HepG2 (cell line): Measurements from ENCODE around the gene CXXC5. TPM values are rescaled to one million over a fixed set of nuclear protein-coding genes. Genes with fewer than 3 reads are reported as not detected.
A peak's percentile ranks its signal among the peaks of the same experiment; 100 is the strongest.

Experiments
- BORCS8-MEF2B ChIP-seq: sonication (generic); formaldehyde crosslinking; IDR thresholded peaks from 2 replicates; pipeline ENCODE4 v1.8.0; 2022; ENCODE audit warnings: mild to moderate bottlenecking, missing genetic modification reagents
- DR1 ChIP-seq: sonication (generic); formaldehyde crosslinking; IDR thresholded peaks from 2 replicates; pipeline ENCODE4 v1.8.0; 2021; ENCODE audit warnings: mild to moderate bottlenecking, missing genetic modification reagents, inconsistent platforms
- ERF ChIP-seq: IDR thresholded peaks from 2 replicates; pipeline ENCODE4 v1.6.1; 2018; ENCODE audit warnings: missing biosample characterization, missing genetic modification reagents
- GATA4 ChIP-seq: sonication (generic); IDR thresholded peaks from 2 replicates; pipeline ENCODE4 v1.6.1; 2016; ENCODE audit warnings: antibody characterized with exemption, low read depth, borderline replicate concordance
- HIC2 ChIP-seq: sonication (generic); formaldehyde crosslinking; IDR thresholded peaks from 2 replicates; pipeline ENCODE4 v1.9.0; 2022; ENCODE audit warnings: low read depth, missing genetic modification reagents
- HNF1B ChIP-seq: sonication (generic); formaldehyde crosslinking; IDR thresholded peaks from 2 replicates; pipeline ENCODE4 v1.5.1; 2020; ENCODE audit warnings: mild to moderate bottlenecking, moderate library complexity, missing genetic modification reagents
- IKZF1 ChIP-seq: fragments of 450-650 bp; IDR thresholded peaks from 2 replicates; pipeline ENCODE4 v1.7.1; 2016
- MEIS1 ChIP-seq: sonication (generic); formaldehyde crosslinking; IDR thresholded peaks from 2 replicates; pipeline ENCODE4 v1.9.0; 2021; ENCODE audit warnings: mild to moderate bottlenecking, missing genetic modification reagents, moderate library complexity, borderline replicate concordance
- MEIS2 ChIP-seq: sonication (generic); formaldehyde crosslinking; IDR thresholded peaks from 2 replicates; pipeline ENCODE4 v1.9.0; 2021; ENCODE audit warnings: mild to moderate bottlenecking, missing genetic modification reagents
- NCOA5 ChIP-seq: sonication (generic); formaldehyde crosslinking; IDR thresholded peaks from 2 replicates; pipeline ENCODE4 v1.4.0; 2020; ENCODE audit warnings: missing genetic modification reagents
- NFIC ChIP-seq: IDR thresholded peaks from 2 replicates; pipeline ENCODE4 v1.6.1; 2012; ENCODE audit warnings: mild to moderate bottlenecking, low read length, inconsistent platforms
- RELA ChIP-seq: sonication (generic); formaldehyde crosslinking; IDR thresholded peaks from 2 replicates; pipeline ENCODE4 v1.4.0; 2020; ENCODE audit warnings: missing genetic modification reagents
- SOX6 ChIP-seq, 2 experiments: fragments of 450-650 bp in 1 of 2; sonication (generic) in 1 of 2; formaldehyde crosslinking in 1 of 2; IDR thresholded peaks; 2 replicates each; pipeline versions ENCODE4 v1.4.0 to v1.6.1; 2017 to 2020; ENCODE audit warnings: antibody characterized with exemption in 1 of 2, mild to moderate bottlenecking in 1 of 2, missing genetic modification reagents in 1 of 2
- TAF15 ChIP-seq: fragments of 200-400 bp; formaldehyde crosslinking; IDR thresholded peaks from one replicate; pipeline ENCODE4 v1.6.1; 2018; ENCODE audit warnings: mild to moderate bottlenecking, low read depth, low read length; ENCODE audit not compliant: poor library complexity, severe bottlenecking
- TIGD3 ChIP-seq: sonication (generic); formaldehyde crosslinking; IDR thresholded peaks from 2 replicates; pipeline ENCODE4 v1.5.1; 2020; ENCODE audit warnings: mild to moderate bottlenecking, missing genetic modification reagents, borderline replicate concordance
- TRAFD1 ChIP-seq: sonication (generic); formaldehyde crosslinking; IDR thresholded peaks from 2 replicates; pipeline ENCODE4 v1.5.1; 2020; ENCODE audit warnings: missing genetic modification reagents, mild to moderate bottlenecking, borderline replicate concordance
- XRCC5 ChIP-seq: fragments of 200-400 bp; formaldehyde crosslinking; optimal IDR thresholded peaks from 2 replicates; pipeline ENCODE3; 2017; ENCODE audit warnings: mild to moderate bottlenecking, low read length
- ZMYM2 ChIP-seq: sonication (generic); formaldehyde crosslinking; IDR thresholded peaks from 2 replicates; pipeline ENCODE4 v1.8.0; 2022; ENCODE audit warnings: mild to moderate bottlenecking, missing genetic modification reagents
- ZNF333 ChIP-seq: sonication (generic); formaldehyde crosslinking; IDR thresholded peaks from 2 replicates; pipeline ENCODE4 v1.4.0; 2020; ENCODE audit warnings: mild to moderate bottlenecking, missing genetic modification reagents, borderline replicate concordance
- ZNF569 ChIP-seq: sonication (generic); formaldehyde crosslinking; IDR thresholded peaks from 2 replicates; pipeline ENCODE4 v1.5.0; 2020; ENCODE audit warnings: mild to moderate bottlenecking, missing genetic modification reagents, moderate library complexity, borderline replicate concordance
- ZNF644 ChIP-seq: IDR thresholded peaks from 2 replicates; pipeline ENCODE4 v1.6.1; 2016; ENCODE audit warnings: low read depth
- ZNF746 ChIP-seq: sonication (generic); formaldehyde crosslinking; IDR thresholded peaks from 2 replicates; pipeline ENCODE4 v1.8.0; 2022; ENCODE audit warnings: mild to moderate bottlenecking, missing genetic modification reagents
- polyA plus RNA-seq, 8 experiments: library from polyadenylated mRNA; depleted of rRNA in 3 of 8; stranded (reverse) in 7 of 8; unstranded in 1 of 8; fragments of >200 nt; fragmentation: Illumina TruSeq in 4 of 8; extraction: Trizol in 4 of 8; gene quantifications; 2 replicates each; pipeline versions ENCODE4 v1.2.1 to v1.2.3, GENCODE V29; 2011 to 2016; ENCODE audit warnings: low read depth in 4 of 8, missing spikeins in 1 of 8, mixed read lengths in 1 of 8; ENCODE audit not compliant: insufficient read depth in 1 of 8
- total RNA-seq, 5 experiments: library from RNA; depleted of rRNA; stranded (reverse); fragments of >200 nt; fragmentation: Illumina TruSeq; extraction: Trizol; gene quantifications; 2 replicates each; pipeline ENCODE4 v1.2.3, GENCODE V29; 2016; ENCODE audit warnings: low read depth in 1 of 5

The CXXC5 gene
- total and polyA plus RNA-seq, 2 of the 13 experiments (the other 11 are each of a cell fraction or from before 2014, with no cell fraction given): 32.3 to 33.0 TPM

GRCh38 chr5:139708877-139709581 is 60.9 kb downstream of the CXXC5 start (continued):
- 0 out of 2 replicates have a peak, but pooled peaks have one; percentile 65 for TF ChIP-seq ZMYM2 (CRISPR knock-in tag)
- TF ChIP-seq MEIS1 (CRISPR knock-in tag): 0 out of 2 replicates have a peak, but pooled peaks have one; percentile 29
- no peak for TF ChIP-seq TAF15
- no peak for TF ChIP-seq BORCS8-MEF2B (CRISPR knock-in tag)
- no peak for TF ChIP-seq ZNF333
- TF ChIP-seq HNF1B (CRISPR knock-in tag): no peak
- TF ChIP-seq XRCC5: peak; percentile 59
- no peak for TF ChIP-seq IKZF1
- TF ChIP-seq TIGD3 (CRISPR knock-in tag): no peak
- no peak for TF ChIP-seq RELA (CRISPR knock-in tag)
- TF ChIP-seq MEIS2 (CRISPR knock-in tag): 0 out of 2 replicates have a peak, but pooled peaks have one; percentile 41
- no peak for TF ChIP-seq NFIC
- TF ChIP-seq SOX6 (IDR thresholded peaks at IDR 0.05): no peak
- TF ChIP-seq SOX6 (CRISPR knock-in tag; IDR thresholded peaks at IDR 0.05): peak; percentile 45; the same call in 1 of the 2 replicates
- peak; percentile 42; the same call in 1 of the 2 replicates for TF ChIP-seq ERF (CRISPR knock-in tag)
- TF ChIP-seq HIC2 (CRISPR knock-in tag): peak; percentile 85
- TF ChIP-seq GATA4: no peak
- TF ChIP-seq DR1 (CRISPR knock-in tag): no peak
- TF ChIP-seq TRAFD1 (CRISPR knock-in tag): no peak
- no peak for TF ChIP-seq NCOA5
- no peak for TF ChIP-seq ZNF569 (CRISPR knock-in tag)
- no peak for TF ChIP-seq ZNF644
- TF ChIP-seq ZNF746 (CRISPR knock-in tag): peak; percentile 51
